Transverse colon (tissue), 4 donors: Measurements from ENCODE around the gene SERTM2.

Source experiments
- POLR2A ChIP-seq: fragments of 450-650 bp; IDR thresholded peaks from one replicate; pipeline ENCODE4 v1.6.1; 2016; ENCODE audit warnings: antibody characterized with exemption, mild to moderate bottlenecking, moderate library complexity
- POLR2AphosphoS5 ChIP-seq, 3 donors: sonication (generic); formaldehyde crosslinking; IDR thresholded peaks; one replicate each; pipeline ENCODE4 v1.6.1; 2016; ENCODE audit warnings: antibody characterized with exemption in 3 of 3
- TF ChIP-seq, protein P1 (sequence below), 5 experiments: fragments of 200-600 bp in 3 of 5; fragments of 450-650 bp in 2 of 5; sonication (generic) in 3 of 5; IDR thresholded peaks; 1 replicate in 2 of 5; 2 replicates in 3 of 5; pipeline ENCODE4 v1.5.1; 2016 to 2017; ENCODE audit warnings: antibody characterized with exemption in 5 of 5, inconsistent platforms in 3 of 5, mild to moderate bottlenecking in 2 of 5, moderate library complexity in 1 of 5

- TF ChIP-seq, protein P1, sequence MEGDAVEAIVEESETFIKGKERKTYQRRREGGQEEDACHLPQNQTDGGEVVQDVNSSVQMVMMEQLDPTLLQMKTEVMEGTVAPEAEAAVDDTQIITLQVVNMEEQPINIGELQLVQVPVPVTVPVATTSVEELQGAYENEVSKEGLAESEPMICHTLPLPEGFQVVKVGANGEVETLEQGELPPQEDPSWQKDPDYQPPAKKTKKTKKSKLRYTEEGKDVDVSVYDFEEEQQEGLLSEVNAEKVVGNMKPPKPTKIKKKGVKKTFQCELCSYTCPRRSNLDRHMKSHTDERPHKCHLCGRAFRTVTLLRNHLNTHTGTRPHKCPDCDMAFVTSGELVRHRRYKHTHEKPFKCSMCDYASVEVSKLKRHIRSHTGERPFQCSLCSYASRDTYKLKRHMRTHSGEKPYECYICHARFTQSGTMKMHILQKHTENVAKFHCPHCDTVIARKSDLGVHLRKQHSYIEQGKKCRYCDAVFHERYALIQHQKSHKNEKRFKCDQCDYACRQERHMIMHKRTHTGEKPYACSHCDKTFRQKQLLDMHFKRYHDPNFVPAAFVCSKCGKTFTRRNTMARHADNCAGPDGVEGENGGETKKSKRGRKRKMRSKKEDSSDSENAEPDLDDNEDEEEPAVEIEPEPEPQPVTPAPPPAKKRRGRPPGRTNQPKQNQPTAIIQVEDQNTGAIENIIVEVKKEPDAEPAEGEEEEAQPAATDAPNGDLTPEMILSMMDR (IDR thresholded peaks at IDR 0.05) = no peak
- TF ChIP-seq POLR2AphosphoS5 (IDR thresholded peaks at IDR 0.05) (no peak), POLR2A (no peak)
Measured at GRCh38 chrX:111561851-111562250, 50.4 kb downstream of the SERTM2 start.
